GM20000 (cell line): ENCODE results near the gene NCAPG.

Source experiments
- DNase-seq: peaks from one replicate; pipeline ENCODE4 v3.0.0; 2012; ENCODE audit warnings: low spot score
- CTCF ChIP-seq: IDR thresholded peaks from 2 replicates; pipeline ENCODE4 v1.5.1; 2012; ENCODE audit warnings: mild to moderate bottlenecking, control low read depth; ENCODE audit errors: extremely low read depth, missing control alignments

The NCAPG gene

GRCh38 chr4:17877661-17878060 is 66.9 kb downstream of the NCAPG start:
- no peak for DNase-seq
- TF ChIP-seq CTCF = no peak

GRCh38 chr4:17884063-17884462 is 73.3 kb downstream of the NCAPG start:
- TF ChIP-seq CTCF = no peak
- DNase-seq = no peak

GRCh38 chr4:17884511-17884910 is 73.7 kb downstream of the NCAPG start:
- DNase-seq = no peak
- no peak for TF ChIP-seq CTCF

GRCh38 chr4:17889692-17890091 is 78.9 kb downstream of the NCAPG start:
- TF ChIP-seq CTCF = no peak
- DNase-seq = no peak

GRCh38 chr4:17894421-17894820 is 83.6 kb downstream of the NCAPG start:
- TF ChIP-seq CTCF = no peak
- DNase-seq = no peak
